CD4-positive, CD25-positive, alpha-beta regulatory T cell (primary cell): ENCODE results near the gene FSTL3. TPM values are rescaled to one million over a fixed set of nuclear protein-coding genes. Genes with fewer than 3 reads are reported as not detected.
A peak's percentile ranks its signal among the peaks of the same experiment; 100 is the strongest.

Experiments used
- ATAC-seq, 2 donors: fragments of 150-1000 bp; cut with Tn5 transposase; one replicate each; pipeline ENCODE4 v1.10.0; 2021; ENCODE audit warnings: low read depth in 2 of 2, moderate number of reproducible peaks in 2 of 2, moderate library complexity in 1 of 2
- DNase-seq, 3 donors: peaks; one replicate each; pipeline versions ENCODE4 v3.0.0 to v3.0.0-alpha.2; 2012 to 2022; ENCODE audit warnings: mixed read lengths in 1 of 3
- H3K27ac ChIP-seq: one replicate; pipeline ENCODE4 v1.7.0; 2013; ENCODE audit warnings: mild to moderate bottlenecking, low read length; ENCODE audit not compliant: insufficient read depth, poor library complexity, severe bottlenecking
- H3K27me3 ChIP-seq: one replicate; pipeline ENCODE4 v1.7.0; 2013; ENCODE audit warnings: low read length; ENCODE audit not compliant: control insufficient read depth, insufficient read depth
- H3K36me3 ChIP-seq: one replicate; pipeline ENCODE4 v1.7.0; 2013; ENCODE audit warnings: mild to moderate bottlenecking, low read length, moderate library complexity; ENCODE audit not compliant: control insufficient read depth, insufficient read depth
- H3K4me1 ChIP-seq: 2 replicates; pipeline ENCODE4 v1.7.0; 2013; ENCODE audit warnings: mild to moderate bottlenecking, low read length; ENCODE audit not compliant: insufficient read depth, control insufficient read depth, poor library complexity, severe bottlenecking
- H3K4me3 ChIP-seq: one replicate; pipeline ENCODE4 v1.7.0; 2013; ENCODE audit warnings: low read depth, mild to moderate bottlenecking, low read length, moderate library complexity
- H3K9me3 ChIP-seq, 2 experiments: 1 replicate in 1 of 2; 2 replicates in 1 of 2; pipeline ENCODE4 v1.7.0; 2013; ENCODE audit warnings: low read length in 2 of 2, mild to moderate bottlenecking in 1 of 2, moderate library complexity in 1 of 2; ENCODE audit not compliant: control insufficient read depth in 2 of 2
- H3K27ac Mint-ChIP-seq, 3 donors: one replicate each; pipeline ENCODE4 v1.8.0; 2020 to 2022; ENCODE audit warnings: mild to moderate bottlenecking in 3 of 3, mixed read lengths in 3 of 3, moderate library complexity in 2 of 3
- H3K27me3 Mint-ChIP-seq: one replicate; pipeline ENCODE4 v1.8.0; 2022; ENCODE audit warnings: mild to moderate bottlenecking, mixed read lengths
- H3K36me3 Mint-ChIP-seq: one replicate; pipeline ENCODE4 v1.8.0; 2020; ENCODE audit warnings: mixed read lengths
- H3K4me1 Mint-ChIP-seq, 4 donors: one replicate each; pipeline ENCODE4 v1.8.0; 2020 to 2022; ENCODE audit warnings: mixed read lengths in 4 of 4, mild to moderate bottlenecking in 1 of 4
- H3K4me3 Mint-ChIP-seq, 4 donors: one replicate each; pipeline ENCODE4 v1.8.0; 2020 to 2022; ENCODE audit warnings: mild to moderate bottlenecking in 4 of 4, mixed read lengths in 4 of 4, moderate library complexity in 3 of 4
- H3K9me3 Mint-ChIP-seq, 7 donors: one replicate each; pipeline ENCODE4 v1.8.0; 2020 to 2022; ENCODE audit warnings: mixed read lengths in 7 of 7, mild to moderate bottlenecking in 3 of 7, moderate library complexity in 2 of 7
- polyA plus RNA-seq, 4 donors: library from polyadenylated mRNA; unstranded; fragments of 300-500 nt; fragmentation: Illumina TruSeq; gene quantifications; one replicate each; pipeline ENCODE4 v1.2.3, GENCODE V29; 2021
- total RNA-seq: library from RNA; stranded (reverse); gene quantifications from one replicate; pipeline ENCODE4 v1.2.3, GENCODE V29; 2022

Gene FSTL3
- total and polyA plus RNA-seq, 5 donors from 2014 or later: 0.55 to 2.1 (median 0.64) TPM

- H3K4me3 Mint-ChIP-seq: no peak overlapping the region
- H3K9me3 ChIP-seq: no peaks in the 10 kb centered on the region
- H3K36me3 Mint-ChIP-seq: no peaks in the 10 kb centered on the region
- H3K4me1 Mint-ChIP-seq: peaks cover 0 to 8% (median 2%) of the 10 kb centered on the region in 4 donors
- peaks cover 0 to 2% (median 0%) of the 10 kb centered on the region in 7 donors for H3K9me3 Mint-ChIP-seq
- H3K27me3 ChIP-seq: no peaks in the 10 kb centered on the region
- ATAC-seq: no peak
- H3K27me3 Mint-ChIP-seq: peaks cover 38% of the 10 kb centered on the region
- no peak overlapping the region for H3K27ac ChIP-seq
- DNase-seq: no peak
- no peak overlapping the region for H3K27ac Mint-ChIP-seq
- H3K4me1 ChIP-seq: peaks cover 4% of the 10 kb centered on the region
- H3K36me3 ChIP-seq: no peaks in the 10 kb centered on the region
- no peak overlapping the region for H3K4me3 ChIP-seq
Measured at GRCh38 chr19:709196-709964, 33.2 kb downstream of the FSTL3 start.

- no peak overlapping the region for H3K27ac ChIP-seq
- no peaks in the 10 kb centered on the region for H3K27me3 ChIP-seq
- H3K4me1 ChIP-seq: no peaks in the 10 kb centered on the region
- ATAC-seq (no peak), DNase-seq (no peak)
- Mint-ChIP-seq H3K4me1 (peaks cover 0 to 5% (median 2%) of the 10 kb centered on the region in 4 donors), H3K9me3 (peaks cover 0 to 2% (median 0%) of the 10 kb centered on the region in 7 donors), H3K36me3 (no peaks in the 10 kb centered on the region), H3K4me3 (no peak overlapping the region), H3K27me3 (peaks cover 38% of the 10 kb centered on the region), H3K27ac (no peak overlapping the region)
- no peak overlapping the region for H3K4me3 ChIP-seq
- H3K9me3 ChIP-seq: no peaks in the 10 kb centered on the region
- no peaks in the 10 kb centered on the region for H3K36me3 ChIP-seq
Measured at GRCh38 chr19:709965-710571, 33.9 kb downstream of the FSTL3 start.

GRCh38 chr19:710767-711166 lies 34.6 kb downstream of the FSTL3 start:
- no peak overlapping the region for H3K27ac Mint-ChIP-seq
- Histone ChIP-seq H3K4me1 (no peaks in the 10 kb centered on the region), H3K27ac (no peak overlapping the region), H3K36me3 (no peaks in the 10 kb centered on the region), H3K9me3 (peaks cover 0 to 5% of the 10 kb centered on the region in 2 experiments), H3K4me3 (no peak overlapping the region), H3K27me3 (no peaks in the 10 kb centered on the region)
- DNase-seq (no peak), ATAC-seq (no peak)
- no peaks in the 10 kb centered on the region for H3K36me3 Mint-ChIP-seq
- H3K4me3 Mint-ChIP-seq: peak overlapping the region in 1 of 4 donors; percentile 8
- peaks cover 45% of the 10 kb centered on the region for H3K27me3 Mint-ChIP-seq
- peaks cover 0 to 9% (median 2%) of the 10 kb centered on the region in 7 donors for H3K9me3 Mint-ChIP-seq
- H3K4me1 Mint-ChIP-seq: peaks cover 0 to 2% (median 0%) of the 10 kb centered on the region in 4 donors

GRCh38 chr19:711254-711653 lies 35.1 kb downstream of the FSTL3 start:
- DNase-seq (no peak), ATAC-seq (no peak)
- no peak overlapping the region for H3K27ac ChIP-seq
- Mint-ChIP-seq H3K27ac (no peak overlapping the region), H3K27me3 (peaks cover 47% of the 10 kb centered on the region), H3K4me1 (peaks cover 0 to 2% (median 0%) of the 10 kb centered on the region in 4 donors), H3K36me3 (no peaks in the 10 kb centered on the region), H3K9me3 (peaks cover 0 to 10% (median 2%) of the 10 kb centered on the region in 7 donors), H3K4me3 (peak overlapping the region in 1 of 4 donors; percentile 32)
- H3K36me3 ChIP-seq: no peaks in the 10 kb centered on the region
- H3K4me3 ChIP-seq: no peak overlapping the region
- H3K27me3 ChIP-seq: no peaks in the 10 kb centered on the region
- H3K9me3 ChIP-seq: peaks cover 0 to 5% of the 10 kb centered on the region in 2 experiments
- H3K4me1 ChIP-seq: no peaks in the 10 kb centered on the region

GRCh38 chr19:715347-715746 lies 39.2 kb downstream of the FSTL3 start:
- H3K27me3 ChIP-seq: no peaks in the 10 kb centered on the region
- no peak overlapping the region for H3K27ac ChIP-seq

GRCh38 chr19:718251-718951 lies 42.2 kb downstream of the FSTL3 start:
- no peak for DNase-seq
- Mint-ChIP-seq H3K36me3 (no peaks in the 10 kb centered on the region), H3K27me3 (peaks cover 30% of the 10 kb centered on the region), H3K9me3 (peaks cover 0 to 8% (median 3%) of the 10 kb centered on the region in 7 donors), H3K4me1 (peaks cover 0 to 2% (median 0%) of the 10 kb centered on the region in 4 donors), H3K27ac (no peak overlapping the region), H3K4me3 (no peak overlapping the region)
- Histone ChIP-seq H3K4me1 (no peaks in the 10 kb centered on the region), H3K27me3 (no peaks in the 10 kb centered on the region), H3K27ac (no peak overlapping the region), H3K9me3 (peaks cover 0 to 5% of the 10 kb centered on the region in 2 experiments), H3K36me3 (no peaks in the 10 kb centered on the region), H3K4me3 (no peak overlapping the region)
- no peak for ATAC-seq

More at GRCh38 chr19:715347-715746, 39.2 kb downstream of the FSTL3 start:
- H3K36me3 ChIP-seq: no peaks in the 10 kb centered on the region
- ATAC-seq (no peak), DNase-seq (no peak)
- Mint-ChIP-seq H3K4me1 (peaks cover 0 to 2% (median 0%) of the 10 kb centered on the region in 4 donors), H3K27ac (no peak overlapping the region), H3K27me3 (peaks cover 42% of the 10 kb centered on the region), H3K9me3 (peaks cover 0 to 8% (median 3%) of the 10 kb centered on the region in 7 donors), H3K4me3 (no peak overlapping the region), H3K36me3 (no peaks in the 10 kb centered on the region)
- no peaks in the 10 kb centered on the region for H3K4me1 ChIP-seq
- H3K9me3 ChIP-seq: peaks cover 0 to 5% of the 10 kb centered on the region in 2 experiments
- no peak overlapping the region for H3K4me3 ChIP-seq

- DNase-seq: no peak
- Histone ChIP-seq H3K9me3 (peaks cover 0 to 5% of the 10 kb centered on the region in 2 experiments), H3K36me3 (no peaks in the 10 kb centered on the region), H3K27me3 (no peaks in the 10 kb centered on the region), H3K27ac (no peak overlapping the region), H3K4me1 (no peaks in the 10 kb centered on the region), H3K4me3 (no peak overlapping the region)
- no peak for ATAC-seq
- H3K4me3 Mint-ChIP-seq: no peak overlapping the region
- H3K4me1 Mint-ChIP-seq: peaks cover 0 to 2% (median 0%) of the 10 kb centered on the region in 4 donors
- no peaks in the 10 kb centered on the region for H3K36me3 Mint-ChIP-seq
- H3K27me3 Mint-ChIP-seq: peaks cover 24% of the 10 kb centered on the region
- H3K9me3 Mint-ChIP-seq: peaks cover 0 to 8% (median 3%) of the 10 kb centered on the region in 7 donors
- H3K27ac Mint-ChIP-seq: no peak overlapping the region
Measured at GRCh38 chr19:718991-719512, 42.9 kb downstream of the FSTL3 start.
